ENCODE data around the gene KCNH6. TPM values are rescaled to one million over a fixed set of nuclear protein-coding genes. Genes with fewer than 3 reads are reported as not detected.

Gene KCNH6
- total RNA-seq, 1 experiment from 2014 or later = 1.6 TPM

- Mint-ChIP-seq H3K4me1 (peaks cover 8 to 11% of the 10 kb centered on the region in 2 experiments), H3K9me3 (no peaks in the 10 kb centered on the region), H3K4me3 (no peak overlapping the region), H3K27me3 (ENCODE audit: low read depth) (peaks cover under 1% of the 10 kb centered on the region; the same call in 1 of the 2 replicates), H3K27ac (no peak overlapping the region), H3K36me3 (ENCODE audit: insufficient read depth in 1 of 3, low read depth in 3 of 3) (no peaks in the 10 kb centered on the region; a peak in 1 of 7 replicates)
- no peak overlapping the region for H3K4ac ChIP-seq (ENCODE audit: low read depth, low read length)
- H3K79me1 ChIP-seq (ENCODE audit: insufficient read depth, low read depth, low read length, poor library complexity, severe bottlenecking) = no peaks in the 10 kb centered on the region
- no peaks in the 10 kb centered on the region for H3K27me3 ChIP-seq (ENCODE audit: insufficient read depth, low read length)
- no peak overlapping the region for H4K91ac ChIP-seq (ENCODE audit: insufficient read length, low read depth, low read length)
- H2BK15ac ChIP-seq (ENCODE audit: low read depth, low read length) = no peak overlapping the region
- no peaks in the 10 kb centered on the region for H4K20me1 ChIP-seq (ENCODE audit: control insufficient read depth, insufficient read depth, insufficient read length)
- H3K56ac ChIP-seq (ENCODE audit: insufficient read length, low read depth, low read length) = no peak overlapping the region
- no peaks in the 10 kb centered on the region for H3K79me2 ChIP-seq (ENCODE audit: insufficient read depth, low read length)
- no peak for DNase-seq
- no peak overlapping the region for H3K23ac ChIP-seq (ENCODE audit: insufficient read length, low read depth, low read length)
- no peaks in the 10 kb centered on the region for H3K4me1 ChIP-seq (ENCODE audit: insufficient read depth, low read length)
- TF ChIP-seq CTCF (conservative IDR thresholded peaks at IDR 0.05) = no peak
- no peak overlapping the region for H2BK120ac ChIP-seq (ENCODE audit: low read depth, low read length, poor library complexity, severe bottlenecking)
- H2BK5ac ChIP-seq (ENCODE audit: insufficient read length, low read length) = no peak overlapping the region
- WGBS (ENCODE audit: extremely low coverage, insufficient read length, low lambda C conversion rate) = no CpG with 5 or more reads among the region's 6 CpGs
- H3K27ac ChIP-seq (ENCODE audit: insufficient read length, low read depth, low read length) = no peak overlapping the region
- H2AK5ac ChIP-seq (ENCODE audit: insufficient read length, low read length) = no peak overlapping the region
- H4K5ac ChIP-seq (ENCODE audit: insufficient read length, low read depth, low read length) = no peak overlapping the region
- H2BK20ac ChIP-seq (ENCODE audit: low read depth, low read length, poor library complexity, severe bottlenecking) = no peak overlapping the region
- H4K8ac ChIP-seq (replicated peaks; ENCODE audit: insufficient read length, low read depth, low read length) = no peak overlapping the region
- H3K9me3 ChIP-seq (ENCODE audit: control insufficient read depth, low read depth, low read length) = no peaks in the 10 kb centered on the region
- H2AFZ ChIP-seq (ENCODE audit: low read length) = no peak overlapping the region
- no peak overlapping the region for H3K18ac ChIP-seq (ENCODE audit: insufficient read length, low read depth, low read length)
- no peak overlapping the region for H2BK12ac ChIP-seq (ENCODE audit: insufficient read length, low read depth, low read length)
- no peak overlapping the region for H3K9ac ChIP-seq (ENCODE audit: extremely low read depth, insufficient read length, low read length)
- H3T11ph ChIP-seq (ENCODE audit: low read length) = no peak overlapping the region
- H3K14ac ChIP-seq (ENCODE audit: insufficient read depth, low read length) = no peak overlapping the region
- H3K4me2 ChIP-seq (ENCODE audit: insufficient read depth, insufficient read length, low read length) = no peak overlapping the region
- no peaks in the 10 kb centered on the region for H3K23me2 ChIP-seq (ENCODE audit: insufficient read length, low read depth, low read length, poor library complexity, severe bottlenecking)
Observed at GRCh38 chr17:63495491-63495890, 27.7 kb upstream of the KCNH6 start.

Measured in H9 (cell line).